Epidermal melanocyte (primary cell): ENCODE data around the gene NFIB.

Source experiments
- DNase-seq: peaks from one replicate; pipeline ENCODE4 v3.0.0; 2011; ENCODE audit warnings: low spot score; ENCODE audit not compliant: insufficient read length

NFIB gene

DNA sequence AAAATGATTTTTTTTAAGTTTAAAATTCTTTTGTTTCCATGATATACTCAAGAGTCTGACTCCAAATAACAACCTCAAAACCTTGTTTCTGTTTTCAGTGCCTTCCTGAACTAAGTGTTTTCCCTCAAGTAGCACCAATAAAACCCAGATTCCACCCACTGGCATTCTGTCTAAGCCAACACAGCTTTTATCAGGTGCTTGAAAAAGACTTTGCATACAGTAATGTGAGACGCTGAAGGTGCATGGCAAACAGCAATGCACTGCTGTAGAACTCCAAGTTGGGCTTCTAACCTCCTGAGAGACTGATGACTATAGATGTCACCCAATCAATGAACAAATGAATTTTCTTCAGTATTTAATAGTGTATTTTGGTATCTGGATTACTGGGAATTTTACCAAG is 95.7 kb downstream of the NFIB start:
- no peak for DNase-seq

DNA sequence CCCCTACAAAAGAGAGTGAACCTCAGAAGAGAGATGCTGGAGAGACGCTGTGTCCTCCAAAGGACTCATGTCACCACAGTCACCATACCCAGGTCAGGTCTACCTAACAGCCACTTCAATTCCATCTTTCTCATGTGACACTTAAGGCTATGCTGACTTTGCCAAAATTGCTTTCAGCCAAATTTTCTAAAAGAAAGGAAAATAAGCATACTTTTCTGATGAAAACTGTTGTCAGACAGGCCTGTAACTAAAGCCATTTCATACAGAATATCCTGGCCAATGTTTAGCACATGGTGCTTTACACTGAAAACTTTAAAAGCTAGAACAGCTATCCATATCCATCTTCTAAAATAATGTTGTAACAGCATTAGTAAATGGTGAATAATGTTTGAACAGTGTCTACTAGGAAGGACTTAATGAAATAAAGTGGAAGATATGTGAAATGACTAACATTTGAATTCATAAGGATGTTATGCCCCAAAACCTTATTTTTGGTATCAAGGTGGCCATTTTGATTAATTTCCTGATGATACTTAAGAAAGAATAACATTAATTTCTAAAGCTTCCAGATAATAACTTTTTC is 97.2 kb downstream of the NFIB start:
- no peak for DNase-seq

DNA sequence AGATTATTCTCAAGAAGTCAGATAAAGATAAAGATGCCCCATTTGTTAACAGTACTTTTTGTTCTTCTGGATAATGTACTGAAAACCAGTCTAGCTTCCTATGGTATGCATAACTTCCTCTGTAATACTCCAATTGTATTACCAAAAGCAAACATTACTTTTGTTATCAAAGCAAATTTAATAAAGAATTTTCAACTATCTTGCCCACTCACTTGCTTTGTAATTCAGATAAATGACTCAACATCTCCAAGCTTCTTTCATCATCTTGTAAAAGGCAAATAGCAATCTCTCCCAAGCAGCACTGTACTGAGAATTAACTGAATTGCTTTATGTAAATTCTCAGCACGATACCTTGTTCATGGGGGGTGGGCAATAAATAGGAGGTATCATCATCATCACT is 98.3 kb downstream of the NFIB start:
- DNase-seq = no peak

DNA sequence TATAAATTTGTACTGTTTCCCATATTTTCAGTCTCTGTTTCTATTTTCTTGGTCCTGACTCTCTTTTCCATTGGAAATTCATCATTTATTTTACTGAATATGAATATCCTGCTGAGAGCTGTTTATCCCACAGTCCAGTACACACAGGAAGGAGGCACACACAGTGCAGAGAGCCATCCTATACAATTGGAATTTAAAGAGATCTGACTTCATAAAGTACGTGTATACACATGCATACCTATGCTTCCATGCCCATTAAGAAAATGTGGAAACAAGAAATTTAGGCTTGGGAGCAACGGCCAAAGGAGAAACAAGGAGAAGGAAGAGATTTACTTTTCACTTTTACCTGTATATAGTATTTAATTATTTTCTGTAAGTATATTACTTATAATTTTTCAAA is 99.2 kb downstream of the NFIB start:
- no peak for DNase-seq

DNA sequence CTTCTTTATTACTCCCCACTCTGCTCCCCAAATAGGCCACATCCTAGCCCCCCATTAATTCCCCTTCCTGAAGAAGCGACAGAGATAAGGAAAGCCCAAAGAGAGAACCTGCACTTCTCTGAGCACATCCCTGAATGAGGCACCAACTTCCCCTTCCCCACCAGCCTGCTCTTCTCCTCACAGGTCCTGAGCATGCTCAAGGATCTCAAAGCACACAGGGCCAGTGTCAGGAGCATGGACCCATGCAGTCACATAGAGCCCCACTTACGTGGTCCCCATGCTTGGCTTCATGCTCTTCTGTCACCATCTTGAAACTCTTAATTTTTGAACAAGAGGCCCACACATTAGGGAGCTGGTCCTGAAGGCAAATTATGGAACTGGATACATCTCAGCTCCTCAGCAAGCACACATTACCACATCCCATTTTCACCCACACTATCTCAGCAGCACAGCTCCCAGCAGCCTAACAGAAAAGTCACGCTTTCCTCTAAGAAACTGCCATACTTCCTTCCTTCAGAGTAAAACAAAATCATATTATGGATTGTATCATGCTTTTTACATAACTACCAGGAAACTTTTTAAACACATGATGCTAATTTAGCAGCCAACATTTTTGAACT is 99.8 kb downstream of the NFIB start:
- DNase-seq = no peak

GRCh38 chr9:14213504-14213903 is 100.4 kb downstream of the NFIB start:
- DNase-seq = no peak

- no peak for DNase-seq
Observed at GRCh38 chr9:14212697-14213420, 101.1 kb downstream of the NFIB start.

DNA sequence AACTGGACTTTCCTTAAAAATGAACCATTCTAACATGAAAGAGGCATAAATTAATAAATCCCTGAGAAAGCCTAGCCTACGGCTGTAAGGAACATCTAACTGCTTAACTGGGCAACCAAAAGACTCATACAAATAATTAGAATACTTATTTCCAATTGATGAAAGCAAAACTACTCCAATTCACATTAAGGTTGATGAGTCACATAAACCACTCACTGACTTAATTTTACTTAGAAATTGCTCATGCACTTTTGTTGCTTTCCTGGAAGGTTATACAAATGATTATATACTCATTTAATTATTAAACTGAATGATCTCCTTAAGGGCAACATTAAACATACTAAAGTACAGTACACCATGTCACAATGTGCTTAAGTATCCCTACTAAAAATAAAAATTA is 101.9 kb downstream of the NFIB start:
- no peak for DNase-seq

DNA sequence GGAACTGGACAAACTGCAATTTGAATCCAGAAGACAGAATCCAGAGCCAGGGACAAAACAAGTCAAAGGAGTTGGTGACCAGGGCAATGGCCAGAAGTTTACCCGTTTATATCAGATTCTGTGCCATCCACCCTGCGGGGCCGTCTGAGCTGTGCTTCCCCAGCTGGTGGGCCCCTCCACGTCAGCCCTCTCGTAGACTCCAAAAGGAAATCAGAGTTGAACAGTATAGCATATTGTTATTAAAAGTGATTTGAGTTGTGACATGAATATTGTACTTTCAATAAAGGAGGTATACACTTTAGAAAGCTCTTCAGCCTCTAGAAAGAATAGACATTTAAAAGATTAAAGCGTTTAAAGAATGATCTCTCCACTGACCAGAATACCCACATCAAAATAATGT is 102.4 kb downstream of the NFIB start:
- no peak for DNase-seq

- no peak for DNase-seq
Observed at GRCh38 chr9:14210428-14210827, 103.5 kb downstream of the NFIB start.

- DNase-seq = no peak
Observed at GRCh38 chr9:14209399-14210345, 104.3 kb downstream of the NFIB start.

- DNase-seq = no peak
Observed at GRCh38 chr9:14207352-14207995, 106.5 kb downstream of the NFIB start.

DNA sequence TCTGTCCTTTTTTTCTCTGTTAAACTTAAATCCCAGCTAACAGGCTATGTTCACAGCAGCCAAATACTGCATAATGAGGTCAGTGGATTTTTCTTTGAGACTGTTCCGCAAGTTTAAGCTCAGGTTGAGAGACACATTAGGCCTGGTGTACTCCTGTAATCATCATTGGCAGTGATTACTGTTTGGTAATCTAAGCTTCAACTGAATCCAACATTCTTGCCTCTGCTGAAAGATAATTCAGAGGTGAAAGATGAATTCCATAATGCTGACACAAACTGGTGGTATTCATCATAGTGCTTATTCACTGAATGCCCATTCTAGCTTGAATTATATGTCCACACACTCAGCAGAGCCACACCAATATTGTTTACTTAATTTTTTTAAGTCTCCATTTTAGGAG is 108.5 kb downstream of the NFIB start:
- no peak for DNase-seq

DNA sequence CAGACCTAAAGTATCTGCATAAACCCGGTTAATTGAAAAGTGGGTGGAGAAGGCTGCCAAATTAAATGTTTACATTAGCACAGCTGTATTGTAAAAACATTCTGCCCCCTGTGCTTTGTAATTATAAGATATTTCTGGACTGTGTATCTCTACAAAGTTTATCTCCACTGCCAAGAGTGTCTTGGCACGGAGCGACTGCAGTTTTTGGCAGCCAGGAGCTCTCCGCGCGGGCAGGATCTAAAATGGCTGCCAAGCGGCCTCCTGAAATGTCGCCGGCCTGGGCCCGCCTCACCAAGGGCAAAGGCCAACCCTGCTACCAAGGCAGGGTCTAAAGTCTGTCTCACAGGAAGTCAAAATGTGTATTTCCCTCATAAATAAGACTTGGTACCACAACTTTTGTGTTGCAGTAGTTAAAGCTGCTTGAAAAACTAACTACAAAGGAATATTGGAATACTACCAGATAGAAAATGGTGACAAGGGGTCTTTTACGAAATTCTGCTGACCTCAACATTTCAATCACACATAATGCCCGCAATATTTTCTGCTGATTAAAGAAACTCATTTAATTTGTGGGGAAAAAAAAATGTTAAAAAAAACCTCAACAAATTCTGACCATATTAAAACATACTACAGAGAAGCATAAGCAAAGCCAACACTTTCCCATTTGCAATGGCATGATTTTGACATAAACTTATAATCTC is 110.4 kb downstream of the NFIB start:
- DNase-seq = no peak

DNA sequence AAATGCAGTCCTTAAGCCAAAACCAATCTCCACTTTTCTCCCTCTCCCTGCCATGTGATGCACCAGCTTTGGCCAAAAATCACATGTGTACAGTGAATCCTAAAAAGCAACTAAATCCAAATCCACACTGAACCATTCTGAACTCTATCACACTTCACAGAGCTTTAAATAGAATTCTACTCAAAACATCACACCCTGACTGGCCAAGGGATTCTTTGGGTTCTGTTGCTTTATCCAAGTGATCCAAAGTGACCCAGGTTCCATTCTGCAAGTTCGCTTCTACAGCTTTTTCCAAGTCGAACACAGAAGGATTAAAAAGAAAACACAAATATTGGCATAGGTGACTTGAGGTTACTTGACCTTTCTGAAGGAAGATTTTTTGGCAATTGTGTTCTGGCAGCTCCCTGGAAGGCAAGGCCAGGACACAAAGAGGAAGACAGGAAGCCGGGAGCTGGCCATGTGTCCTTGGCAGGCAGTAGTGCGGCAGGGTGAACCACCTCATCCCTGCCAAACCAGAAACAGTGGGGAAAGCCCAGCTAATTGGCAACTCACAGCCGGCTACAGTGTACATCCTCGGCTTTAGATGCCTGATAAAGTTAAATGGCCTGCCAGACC is 115.0 kb downstream of the NFIB start:
- DNase-seq = no peak

DNA sequence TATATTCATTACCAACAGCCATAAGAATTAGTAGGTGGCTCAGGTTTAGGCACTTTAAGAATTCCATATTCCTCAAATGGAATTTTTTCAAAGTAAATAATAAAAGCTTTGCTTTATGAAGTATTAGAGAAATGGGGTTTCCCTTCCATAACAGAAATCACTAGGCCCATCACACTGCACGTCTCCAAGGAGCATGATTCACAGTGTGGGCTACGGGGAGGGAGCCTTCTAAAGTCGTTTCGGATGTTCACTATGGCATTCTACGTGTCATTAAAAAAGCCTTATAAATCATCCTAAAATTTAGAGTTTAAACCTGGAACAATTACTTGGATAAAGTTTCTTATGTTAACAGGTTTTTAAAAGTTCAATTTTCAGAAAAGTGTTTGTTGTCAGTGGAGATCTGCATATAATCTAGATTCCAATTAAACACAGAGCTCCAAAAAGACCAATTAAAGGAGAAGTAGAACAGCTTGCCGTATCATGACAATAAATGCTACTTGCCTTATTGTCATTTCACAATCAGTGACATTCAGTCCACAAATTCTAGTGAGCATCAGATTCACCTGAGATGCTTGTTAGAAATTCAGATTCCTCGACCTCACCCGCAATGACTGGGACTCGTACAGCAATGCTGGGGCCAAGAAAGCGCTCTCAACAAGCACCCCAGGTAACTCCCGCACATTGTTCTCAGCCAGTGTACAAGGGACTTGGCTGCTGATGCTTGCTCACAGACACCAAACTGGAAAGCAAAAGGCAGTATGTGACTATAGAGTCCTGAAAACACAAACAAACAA is 115.7 kb downstream of the NFIB start:
- DNase-seq = no peak

- no peak for DNase-seq
Observed at GRCh38 chr9:14197325-14197858, 116.5 kb downstream of the NFIB start.

DNA sequence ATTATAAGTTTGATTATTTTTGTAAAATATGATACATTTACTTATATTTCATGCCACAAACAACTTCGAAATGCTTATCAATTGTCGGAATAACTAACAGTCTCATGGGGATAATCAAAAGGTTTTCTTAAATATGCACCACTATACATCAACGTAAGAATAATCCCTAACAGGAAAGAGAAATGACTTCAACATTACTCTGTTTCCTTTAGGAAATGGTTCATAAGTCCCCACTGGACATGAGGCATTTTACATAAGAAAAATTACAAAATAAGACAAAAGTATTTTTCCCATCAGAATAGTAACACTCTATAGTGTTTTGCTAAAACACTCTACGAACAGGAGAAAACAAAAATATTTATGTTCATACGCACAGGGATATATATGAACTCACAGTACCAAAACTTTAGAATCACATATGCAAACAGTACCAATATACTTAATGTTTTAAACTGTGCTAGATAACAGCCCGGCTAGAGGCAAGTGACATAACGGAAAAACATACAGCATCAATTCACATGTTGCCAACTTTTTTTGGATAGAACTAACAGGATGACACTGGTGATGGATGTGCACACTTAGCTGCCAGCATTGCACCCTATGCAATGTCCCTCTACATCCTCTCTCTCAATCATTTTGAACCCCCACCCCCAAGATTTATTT is 120.5 kb downstream of the NFIB start:
- DNase-seq = no peak

DNA sequence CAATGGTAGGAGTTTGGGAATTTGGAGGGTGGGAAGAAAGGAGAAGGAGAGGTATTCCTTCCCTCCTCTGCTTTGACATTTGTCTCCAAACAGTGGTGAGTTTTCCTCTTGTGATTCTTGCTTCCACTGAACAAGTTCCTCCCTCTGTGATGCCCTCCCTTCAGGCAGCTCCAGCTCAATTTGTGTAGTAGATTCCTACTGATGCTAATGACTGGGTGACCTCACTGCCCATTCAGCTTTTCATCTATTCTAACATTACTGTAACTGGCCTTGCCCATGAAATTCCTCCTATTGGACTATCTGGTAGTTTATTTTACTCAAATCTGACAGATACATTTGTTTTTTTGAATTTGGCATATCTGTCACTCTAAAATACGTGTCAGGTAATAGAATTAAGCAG is 121.4 kb downstream of the NFIB start:
- DNase-seq = no peak
